Right lobe of liver (tissue), 4 donors: ENCODE data around the gene ZIK1.

ENCODE experiments used
- POLR2A ChIP-seq: fragments of 450-650 bp; IDR thresholded peaks from one replicate; pipeline ENCODE4 v1.6.1; 2017; ENCODE audit warnings: antibody characterized with exemption, mild to moderate bottlenecking
- TF ChIP-seq, protein P1 (sequence below), 4 donors: fragments of 200-600 bp in 3 of 4; fragments of 450-650 bp in 1 of 4; IDR thresholded peaks; one replicate each; pipeline versions ENCODE4 v1.5.1 to v1.8.0; 2016 to 2022; ENCODE audit warnings: antibody characterized with exemption in 4 of 4, mild to moderate bottlenecking in 2 of 4
- donor health status: DM: no; HTN: no; CAD: no.
- donor health status: DM: no; HTN: no; CAD: no.
- donor health status: DM: no; HTN: yes; CAD: no.

DNA sequence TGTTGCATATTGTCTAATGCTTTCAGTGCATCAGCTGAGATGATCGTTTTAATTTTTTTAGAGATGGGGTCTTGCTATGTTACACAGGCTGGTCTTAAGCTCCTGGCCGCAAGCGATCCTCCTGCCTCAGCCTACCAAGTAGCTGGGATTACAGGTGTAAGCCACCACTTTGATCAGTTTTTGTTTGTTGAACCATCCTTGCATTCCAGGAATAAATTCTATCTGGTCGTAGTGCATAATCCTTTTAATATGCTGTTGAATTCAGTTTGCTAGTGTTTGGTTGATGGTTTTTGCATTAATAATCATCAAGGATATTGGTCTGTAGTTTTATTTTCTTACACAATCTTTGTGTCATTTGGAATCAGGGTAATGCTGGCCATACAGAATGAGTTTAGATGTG lies 53.4 kb downstream of the ZIK1 start:
- no peak for TF ChIP-seq POLR2A
- TF ChIP-seq, protein P1, sequence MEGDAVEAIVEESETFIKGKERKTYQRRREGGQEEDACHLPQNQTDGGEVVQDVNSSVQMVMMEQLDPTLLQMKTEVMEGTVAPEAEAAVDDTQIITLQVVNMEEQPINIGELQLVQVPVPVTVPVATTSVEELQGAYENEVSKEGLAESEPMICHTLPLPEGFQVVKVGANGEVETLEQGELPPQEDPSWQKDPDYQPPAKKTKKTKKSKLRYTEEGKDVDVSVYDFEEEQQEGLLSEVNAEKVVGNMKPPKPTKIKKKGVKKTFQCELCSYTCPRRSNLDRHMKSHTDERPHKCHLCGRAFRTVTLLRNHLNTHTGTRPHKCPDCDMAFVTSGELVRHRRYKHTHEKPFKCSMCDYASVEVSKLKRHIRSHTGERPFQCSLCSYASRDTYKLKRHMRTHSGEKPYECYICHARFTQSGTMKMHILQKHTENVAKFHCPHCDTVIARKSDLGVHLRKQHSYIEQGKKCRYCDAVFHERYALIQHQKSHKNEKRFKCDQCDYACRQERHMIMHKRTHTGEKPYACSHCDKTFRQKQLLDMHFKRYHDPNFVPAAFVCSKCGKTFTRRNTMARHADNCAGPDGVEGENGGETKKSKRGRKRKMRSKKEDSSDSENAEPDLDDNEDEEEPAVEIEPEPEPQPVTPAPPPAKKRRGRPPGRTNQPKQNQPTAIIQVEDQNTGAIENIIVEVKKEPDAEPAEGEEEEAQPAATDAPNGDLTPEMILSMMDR (IDR thresholded peaks at IDR 0.05), result no peak
